Activated CD8-positive, alpha-beta memory T cell treated with anti-CD3 and anti-CD28 coated beads, Interleukin-2, amount 50 U/mL, for 4 hours (primary cell): ENCODE data around the gene CD300LD.
"Not testable (repeated sequence)": the region's sequence is repeated elsewhere in the genome, so short reads cannot be mapped to it uniquely, and the experiment has no call there.

Experiments used
- DNase-seq: peaks from one replicate; pipeline ENCODE4 v3.0.0-alpha.2; 2020

CD300LD gene

GRCh38 chr17:74569020-74570003 lies 22.8 kb downstream of the CD300LD start:
- DNase-seq = no peak

DNA sequence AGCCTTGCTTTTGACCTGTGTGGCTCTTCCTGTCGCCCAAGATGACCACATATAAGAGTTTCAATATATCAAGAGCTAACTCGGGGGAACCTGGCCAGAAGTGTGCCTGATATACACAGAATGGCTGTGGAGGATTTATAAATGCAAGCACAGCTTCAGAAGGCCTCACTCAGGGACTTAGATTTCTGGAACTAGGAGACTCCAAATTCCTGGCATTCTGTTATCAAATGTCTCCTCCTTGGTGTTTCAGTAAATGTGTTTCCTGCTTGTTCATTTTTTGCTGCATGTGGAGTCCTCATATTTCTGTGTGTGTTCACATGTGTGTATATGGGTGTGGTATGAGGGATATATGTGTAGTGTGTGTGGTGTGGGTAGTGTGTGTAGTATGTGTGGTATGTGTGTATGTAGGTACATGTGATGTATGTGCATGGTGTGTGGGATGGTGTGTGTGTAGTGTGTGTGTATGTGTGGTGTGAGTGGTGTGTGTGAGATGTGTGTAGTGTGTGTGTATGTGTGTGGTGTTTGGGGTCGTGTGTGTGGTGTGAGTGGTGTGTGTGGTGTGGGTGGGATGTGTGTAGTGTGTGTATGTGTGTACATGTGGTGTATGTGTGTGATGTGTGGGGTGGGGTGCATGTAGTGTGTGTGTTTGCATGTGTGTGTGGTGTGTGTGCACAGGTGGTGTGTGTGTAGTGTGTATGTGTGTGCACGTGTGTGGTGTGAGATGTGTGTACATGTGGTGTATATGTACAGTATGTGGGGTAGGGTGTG lies 23.8 kb downstream of the CD300LD start:
- no peak for DNase-seq

- DNase-seq = no peak
Measured at GRCh38 chr17:74567397-74567796, 24.7 kb downstream of the CD300LD start, which contains the start of gene CD300H. Gene CD300H (minus strand): TSS chr17:74567509.

DNA sequence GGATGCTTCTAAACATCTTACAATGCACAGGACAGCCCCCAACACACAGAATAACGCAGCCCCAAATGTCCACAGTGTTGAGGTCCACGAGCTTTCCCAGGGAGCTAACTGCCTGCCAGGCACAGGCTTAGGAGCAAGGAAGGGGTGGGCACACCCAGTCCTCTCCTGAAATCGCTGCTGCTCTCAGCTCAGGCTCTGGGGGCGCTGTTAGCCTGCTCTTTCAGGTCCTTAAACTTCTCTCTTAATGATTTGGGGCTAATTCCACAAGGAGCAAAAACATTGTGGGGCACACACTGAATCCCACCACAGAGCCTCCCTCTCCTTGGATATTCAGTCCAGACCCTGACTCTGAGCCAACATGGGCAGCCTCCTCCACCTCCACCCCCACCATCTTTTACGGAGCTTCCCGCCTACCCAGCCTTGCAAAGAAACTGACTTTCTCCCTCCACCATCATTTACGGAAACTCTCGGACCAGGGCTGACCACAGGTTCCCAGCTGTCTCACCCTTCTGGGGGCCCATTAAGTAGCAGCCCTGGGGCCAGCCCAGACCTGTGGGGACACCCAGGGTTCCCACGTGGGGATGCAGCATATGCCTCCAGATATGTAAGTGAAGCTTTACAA lies 25.8 kb downstream of the CD300LD start:
- peak; percentile 26 for DNase-seq

DNA sequence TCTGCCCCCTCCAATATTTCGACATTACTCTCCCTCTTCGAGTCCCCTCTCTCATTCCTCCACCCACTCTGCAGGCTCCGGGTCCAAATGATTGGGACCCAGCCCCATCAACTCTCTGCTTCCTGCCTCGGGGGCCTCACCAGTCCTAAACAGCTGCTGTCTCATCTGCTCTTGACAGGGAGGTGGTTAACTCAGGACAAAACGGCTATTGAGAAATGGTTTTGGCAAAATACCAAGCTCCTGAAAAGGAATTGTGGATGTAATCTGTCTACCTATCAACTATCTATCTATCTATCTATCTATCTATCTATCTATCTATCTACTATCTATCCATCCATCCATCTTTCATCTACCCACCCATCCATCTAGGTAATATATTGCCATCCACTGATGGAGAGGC lies 27.0 kb downstream of the CD300LD start:
- no peak for DNase-seq

GRCh38 chr17:74563358-74563757 lies 28.7 kb downstream of the CD300LD start:
- no peak for DNase-seq

GRCh38 chr17:74561586-74561985 lies 30.5 kb downstream of the CD300LD start:
- no peak for DNase-seq

DNA sequence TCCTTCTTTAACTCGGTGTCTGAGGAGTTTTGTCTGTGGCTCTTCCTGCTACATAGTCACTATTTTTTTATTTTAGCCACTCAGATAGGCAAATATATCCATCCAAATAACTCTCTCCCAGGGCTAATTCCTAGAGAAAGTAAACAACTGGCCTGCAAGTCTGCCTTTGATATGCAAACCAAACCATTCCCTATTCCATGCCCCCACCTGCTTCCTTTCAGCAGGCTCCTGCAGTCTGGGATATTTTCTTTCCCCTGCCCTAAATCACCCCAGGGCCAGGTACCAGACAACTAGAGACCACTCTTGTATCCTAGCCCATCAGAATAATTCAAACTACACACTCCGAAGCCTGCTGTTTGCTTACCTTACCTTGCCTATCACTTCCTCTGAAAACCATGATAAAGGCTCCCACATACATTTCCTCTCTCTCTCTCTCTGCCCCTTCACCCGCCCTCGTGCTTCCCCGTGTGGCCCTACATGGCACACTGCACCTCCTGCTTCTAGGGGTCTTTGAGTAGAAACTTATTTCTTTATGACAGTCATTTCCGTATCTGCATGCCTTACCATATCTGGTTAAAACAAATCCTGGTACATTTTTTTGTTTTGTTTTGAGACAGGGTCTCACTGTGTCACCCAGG lies 33.1 kb downstream of the CD300LD start:
- no peak for DNase-seq

GRCh38 chr17:74558402-74558801 lies 33.7 kb downstream of the CD300LD start:
- not testable (repeated sequence) for DNase-seq

DNA sequence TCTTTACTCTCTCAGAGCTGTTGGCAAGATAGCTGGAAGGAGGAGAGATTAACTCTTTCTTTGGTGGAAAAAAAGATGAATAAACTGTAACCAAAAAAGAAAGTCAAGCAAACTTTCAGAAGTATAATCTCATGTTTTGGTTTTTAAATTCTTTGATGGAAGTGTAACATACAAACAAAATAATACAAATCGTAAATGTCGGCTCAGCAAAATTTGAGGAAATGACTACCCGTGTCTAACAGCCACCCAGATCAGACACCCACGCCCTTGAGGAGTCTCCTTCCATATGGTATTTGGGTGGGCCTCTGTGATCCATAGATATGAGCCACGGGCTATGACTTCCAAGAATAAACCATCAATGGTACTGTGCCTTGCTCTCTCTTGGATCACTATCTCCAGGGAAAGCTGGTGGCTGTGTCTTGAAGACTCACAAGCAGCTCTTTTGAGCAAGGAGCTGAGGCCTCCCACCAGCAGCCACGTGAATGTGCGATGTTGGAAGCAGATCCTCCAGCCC lies 36.6 kb downstream of the CD300LD start:
- no peak for DNase-seq

- DNase-seq = no peak
Measured at GRCh38 chr17:74554909-74555308, 37.2 kb downstream of the CD300LD start.

DNA sequence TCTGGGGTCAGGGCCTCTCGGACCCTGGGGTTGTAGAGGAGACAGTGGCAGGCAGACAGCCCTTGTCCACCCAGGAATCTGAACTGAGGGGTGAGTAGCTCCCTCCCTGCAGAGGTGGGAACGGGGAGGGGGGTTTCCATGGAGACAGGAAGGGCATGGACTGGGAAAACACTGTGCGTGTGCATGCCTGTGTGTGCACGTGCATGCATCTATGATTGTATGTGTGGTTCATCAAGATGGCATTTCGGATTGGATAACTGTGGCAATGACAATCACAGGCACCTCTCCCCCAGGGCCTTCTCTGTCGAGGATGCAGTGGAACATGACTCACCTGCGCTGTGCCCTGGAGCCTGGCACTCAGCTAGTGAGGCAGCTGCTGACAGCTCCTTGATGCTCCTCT lies 40.0 kb downstream of the CD300LD start:
- no peak for DNase-seq

DNA sequence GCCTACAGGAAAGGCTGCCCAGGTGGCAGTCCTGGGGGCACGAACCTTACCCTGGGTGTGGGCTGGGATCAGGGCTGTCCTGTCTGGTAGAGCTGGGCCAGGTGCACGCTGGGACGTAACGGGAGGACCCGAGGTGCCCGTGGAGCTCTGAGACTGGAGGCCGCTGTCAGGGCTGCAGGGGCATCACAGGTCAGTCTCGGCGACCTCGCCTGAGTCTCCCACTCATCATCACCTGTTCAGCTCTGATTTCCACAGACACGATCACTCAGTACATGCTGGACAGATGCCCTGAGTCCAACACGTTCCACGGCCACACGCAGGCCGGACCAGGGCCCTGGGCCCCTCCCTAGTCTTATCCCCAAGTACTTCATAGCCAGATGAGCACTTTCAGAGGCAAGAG lies 41.5 kb downstream of the CD300LD start:
- DNase-seq = no peak

GRCh38 chr17:74549343-74549742 lies 42.7 kb downstream of the CD300LD start:
- DNase-seq = no peak

DNA sequence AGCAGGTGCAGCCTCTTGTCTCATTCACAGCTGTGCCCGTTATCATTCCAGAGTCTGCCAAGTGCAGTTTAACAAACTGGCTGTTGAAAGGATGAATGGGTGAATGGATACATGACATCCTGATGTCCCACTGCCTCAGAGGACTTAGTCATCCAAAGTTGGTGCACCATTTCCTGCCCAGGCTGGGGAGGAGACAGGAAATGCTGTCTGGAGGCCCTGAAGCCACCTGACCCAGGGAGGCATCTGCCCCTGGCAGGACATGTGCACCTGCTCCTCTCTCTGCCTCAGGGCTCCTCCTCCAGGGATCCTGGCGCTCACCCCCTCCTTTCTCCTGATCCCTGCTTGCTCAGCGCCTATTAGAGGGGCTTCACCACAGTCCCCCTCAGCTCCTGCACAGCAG lies 44.3 kb downstream of the CD300LD start:
- no peak for DNase-seq

- no peak for DNase-seq
Measured at GRCh38 chr17:74547264-74547663, 44.8 kb downstream of the CD300LD start.

DNA sequence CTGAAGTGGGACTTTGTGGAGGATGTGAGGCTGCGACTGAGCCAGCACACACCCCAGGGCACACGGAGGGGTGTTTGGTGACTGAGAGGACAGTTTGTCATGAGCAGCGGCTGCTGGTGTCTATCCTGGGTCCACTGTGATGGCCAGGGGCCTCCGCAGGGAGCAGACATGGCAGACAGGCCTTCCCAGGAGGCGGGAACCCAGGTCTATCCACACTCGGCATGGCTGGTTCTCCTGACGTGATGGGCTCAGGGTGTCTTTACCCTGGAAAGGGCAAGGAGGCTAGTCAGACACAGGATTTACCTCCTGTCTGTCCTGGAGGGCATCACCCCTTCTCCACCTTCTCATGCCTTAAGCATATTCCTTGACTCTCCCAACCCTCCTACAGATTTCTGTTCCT lies 45.5 kb downstream of the CD300LD start:
- no peak for DNase-seq

DNA sequence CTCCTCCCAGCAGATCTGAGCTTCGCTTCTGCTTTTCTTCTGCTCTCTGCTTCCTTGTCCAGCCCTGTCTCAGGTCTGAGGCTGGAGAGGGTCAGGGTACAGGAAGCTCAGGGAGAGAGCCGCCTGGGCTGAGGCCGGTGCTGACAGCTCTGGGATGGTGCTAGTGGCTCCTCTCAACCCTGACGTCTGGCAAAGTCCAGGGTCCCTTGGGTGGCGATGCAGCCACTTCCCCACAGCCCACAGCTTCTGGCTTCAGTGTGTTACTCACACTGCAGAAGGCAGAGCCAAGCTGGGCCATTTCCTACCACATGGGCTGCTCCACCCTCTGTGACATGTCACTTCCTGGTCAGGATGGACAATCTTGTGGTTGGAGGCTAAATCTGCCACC lies 46.2 kb downstream of the CD300LD start, which contains the start of gene CD300C:
Gene CD300C (minus strand): TSS at position 273 of the 388 bp plus-strand sequence. CDS start 333 bp downstream, outside the sequence.
- DNase-seq = no peak

- no peak for DNase-seq
Measured at GRCh38 chr17:74544991-74545842, 46.9 kb downstream of the CD300LD start.

GRCh38 chr17:74543891-74544760 lies 48.0 kb downstream of the CD300LD start:
- no peak for DNase-seq
